Medulla oblongata (tissue), 1 donor: Measurements from ENCODE around the gene MSH6.

Experiments
- DNase-seq: peaks from one replicate; pipeline ENCODE4 v3.0.0-alpha.2; 2015; ENCODE audit errors: extremely low spot score

The MSH6 gene

GRCh38 chr2:47782671-47783485 is at the start of gene MSH6:
Gene MSH6 (plus strand): TSS chr2:47783145. CDS start chr2:47783234, 89 bp downstream.
- DNase-seq: peak; percentile 91

- DNase-seq: no peak
Measured at GRCh38 chr2:47735136-47735869, 47.6 kb upstream of the MSH6 start.

- DNase-seq: no peak
Measured at GRCh38 chr2:47735912-47736311, 47.0 kb upstream of the MSH6 start.

GRCh38 chr2:47737191-47737975 is 45.6 kb upstream of the MSH6 start:
- no peak for DNase-seq

- no peak for DNase-seq
Measured at GRCh38 chr2:47738331-47738730, 44.6 kb upstream of the MSH6 start.

GRCh38 chr2:47741101-47741500 is 41.8 kb upstream of the MSH6 start:
- no peak for DNase-seq

- DNase-seq: no peak
Measured at GRCh38 chr2:47741637-47742036, 41.3 kb upstream of the MSH6 start.

GRCh38 chr2:47744074-47744473 is 38.9 kb upstream of the MSH6 start:
- DNase-seq: no peak

- no peak for DNase-seq
Measured at GRCh38 chr2:47747878-47748277, 35.1 kb upstream of the MSH6 start.

- peak; percentile 23 for DNase-seq
Measured at GRCh38 chr2:47751856-47752414, 31.0 kb upstream of the MSH6 start.

- DNase-seq: peak; percentile 11
Measured at GRCh38 chr2:47767497-47767844, 15.5 kb upstream of the MSH6 start.

- DNase-seq: peak; percentile 55
Measured at GRCh38 chr2:47767880-47768609, 14.9 kb upstream of the MSH6 start.

GRCh38 chr2:47769318-47769717 is 13.6 kb upstream of the MSH6 start:
- DNase-seq: no peak

- DNase-seq: peak; percentile 94
Measured at GRCh38 chr2:47771211-47771610, 11.7 kb upstream of the MSH6 start.

- no peak for DNase-seq
Measured at GRCh38 chr2:47772343-47772742, 10.6 kb upstream of the MSH6 start.

- no peak for DNase-seq
Measured at GRCh38 chr2:47774567-47774966, 8.4 kb upstream of the MSH6 start.

GRCh38 chr2:47777277-47777937 is 5.5 kb upstream of the MSH6 start:
- no peak for DNase-seq

GRCh38 chr2:47778698-47779425 is 4.1 kb upstream of the MSH6 start:
- DNase-seq: no peak

GRCh38 chr2:47779426-47779790 is 3.5 kb upstream of the MSH6 start:
- no peak for DNase-seq

- no peak for DNase-seq
Measured at GRCh38 chr2:47782381-47782670, 619 bp upstream of the MSH6 start.
